ENCODE data around the gene ANKS3. TPM values are rescaled to one million over a fixed set of nuclear protein-coding genes. Genes with fewer than 3 reads are reported as not detected.

Gene ANKS3
- total RNA-seq, 2 donors from 2014 or later: 19.0 to 39.1 TPM

DNA sequence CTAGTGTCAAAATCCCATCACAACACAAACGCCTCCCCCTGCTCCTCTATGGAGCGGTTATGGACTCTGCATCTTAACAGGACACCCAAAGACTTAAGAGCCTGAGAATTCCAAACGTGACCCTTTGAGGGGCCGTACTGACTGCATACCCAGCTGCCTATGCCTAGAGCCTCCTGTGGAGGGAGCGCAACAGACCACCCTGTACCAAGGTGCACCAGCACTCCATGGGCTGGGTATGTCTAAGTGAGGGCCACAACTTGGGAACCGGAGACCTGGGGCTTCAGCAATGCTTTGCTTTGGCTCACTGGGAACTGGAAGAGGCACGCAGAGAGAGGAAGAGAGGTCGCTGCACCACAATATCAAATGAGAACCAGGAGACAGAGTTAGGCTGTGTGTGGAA lies 5.4 kb downstream of the ANKS3 start:
- peaks cover 4 to 6% of the 10 kb centered on the region in 2 donors for H3K4me1 Mint-ChIP-seq (ENCODE audit: low read depth in 2 of 2)
- no peaks in the 10 kb centered on the region for H3K9me3 Mint-ChIP-seq
- no peaks in the 10 kb centered on the region for H3K36me3 Mint-ChIP-seq
- ATAC-seq: no peak
- peak overlapping the region in 1 of 2 donors; percentile 51 for H3K27ac Mint-ChIP-seq
- H3K27me3 Mint-ChIP-seq: no peaks in the 10 kb centered on the region
- DNase-seq (ENCODE audit: low spot score): no peak
- H3K4me3 Mint-ChIP-seq: no peak overlapping the region

DNA sequence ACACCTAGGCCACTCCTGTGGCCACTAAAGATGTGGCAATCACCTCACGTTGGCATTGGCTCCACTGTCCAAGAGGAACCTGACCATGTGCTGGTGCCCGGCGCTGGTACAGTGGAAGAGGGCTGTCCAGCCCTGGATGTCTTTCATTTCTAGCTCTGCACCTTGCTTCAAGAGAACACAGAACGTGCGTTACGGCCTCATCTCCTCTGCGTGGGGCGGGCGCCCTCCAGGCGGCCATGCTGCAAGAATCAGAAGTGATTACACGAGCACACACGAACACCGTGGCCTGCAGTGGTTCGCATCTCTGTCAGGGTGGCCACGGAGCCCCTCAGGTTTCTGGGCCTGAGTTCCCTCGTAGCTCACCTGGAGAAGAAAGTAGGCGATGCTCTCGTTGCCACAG lies 7.5 kb downstream of the ANKS3 start:
- no peak for ATAC-seq
- no peak overlapping the region for H3K4me3 Mint-ChIP-seq

DNA sequence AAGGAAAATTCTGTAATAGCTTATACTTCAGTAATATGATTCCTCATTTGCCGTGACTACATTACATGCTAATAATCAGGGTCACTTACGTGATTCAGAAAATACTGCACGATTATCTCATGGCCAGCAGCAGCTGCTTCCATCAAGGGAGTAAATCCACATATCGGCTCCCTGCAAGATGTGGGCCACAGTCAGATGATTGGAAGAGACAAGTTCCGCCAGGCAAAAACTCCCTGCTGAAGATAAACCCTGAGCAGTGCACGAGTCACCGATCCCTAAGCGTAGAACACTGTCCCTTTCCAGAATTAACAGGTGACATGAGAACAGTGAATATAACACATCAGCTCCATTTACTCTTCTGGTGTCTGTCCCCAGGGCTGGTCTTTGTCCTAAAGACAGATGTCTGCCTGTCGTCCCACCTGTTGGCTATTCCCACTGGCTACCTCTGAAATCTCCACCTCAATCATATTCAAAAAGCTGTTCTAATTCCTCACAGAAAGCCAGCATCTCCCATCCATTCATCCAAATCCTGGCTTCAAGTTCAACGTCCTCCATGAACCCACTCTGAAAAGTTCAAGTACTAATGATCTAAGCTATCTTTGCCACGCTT lies 9.3 kb downstream of the ANKS3 start:
- H3K27me3 Mint-ChIP-seq: no peaks in the 10 kb centered on the region
- H3K9me3 Mint-ChIP-seq: no peaks in the 10 kb centered on the region
- no peak for ATAC-seq
- no peaks in the 10 kb centered on the region for H3K36me3 Mint-ChIP-seq
- no peak overlapping the region for H3K27ac Mint-ChIP-seq
- H3K4me1 Mint-ChIP-seq (ENCODE audit: low read depth in 2 of 2): peaks cover 0 to 2% of the 10 kb centered on the region in 2 donors
- no peak for DNase-seq (ENCODE audit: low spot score)
- no peak overlapping the region for H3K4me3 Mint-ChIP-seq

More for the DNA sequence above, 7.5 kb downstream of the ANKS3 start:
- Mint-ChIP-seq H3K27me3 (no peaks in the 10 kb centered on the region), H3K4me1 (ENCODE audit: low read depth in 2 of 2) (peaks cover 0 to 2% of the 10 kb centered on the region in 2 donors), H3K27ac (no peak overlapping the region), H3K36me3 (no peaks in the 10 kb centered on the region), H3K9me3 (no peaks in the 10 kb centered on the region)
- no peak for DNase-seq (ENCODE audit: low spot score)

DNA sequence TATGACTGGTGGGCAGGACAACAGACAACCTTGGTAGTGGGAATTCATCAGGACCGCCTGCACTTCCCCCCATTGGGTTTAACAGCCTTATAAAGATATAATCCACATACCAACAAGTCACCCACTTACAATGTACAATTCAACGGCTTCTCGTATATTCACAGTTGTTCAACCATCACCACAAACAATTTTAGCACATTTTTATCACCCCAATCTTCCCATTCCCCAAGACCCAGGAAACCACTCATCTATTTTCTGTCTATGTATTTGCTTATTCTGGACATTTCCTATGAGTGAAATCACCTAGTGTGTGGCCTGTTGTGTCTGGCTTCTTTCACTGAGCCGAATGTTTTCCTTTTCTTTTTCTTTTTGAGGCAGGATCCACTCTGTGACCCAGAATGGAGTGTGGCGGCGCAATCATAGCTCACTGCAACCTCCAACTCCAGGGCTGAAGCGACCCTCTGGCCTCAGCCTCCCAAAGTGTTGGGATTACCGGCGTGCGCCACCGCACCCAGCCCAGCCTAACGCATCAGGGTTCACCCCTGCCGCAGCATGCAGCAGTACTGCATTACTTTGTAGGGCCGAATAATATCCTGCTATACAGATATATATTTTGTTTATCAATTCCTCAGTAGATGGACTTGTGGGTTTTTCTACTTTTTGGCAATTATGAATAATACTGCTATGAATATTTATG lies 10.9 kb downstream of the ANKS3 start:
- Mint-ChIP-seq H3K27me3 (no peaks in the 10 kb centered on the region), H3K27ac (no peak overlapping the region), H3K4me3 (no peak overlapping the region), H3K36me3 (no peaks in the 10 kb centered on the region), H3K9me3 (no peaks in the 10 kb centered on the region), H3K4me1 (ENCODE audit: low read depth in 2 of 2) (peaks cover 0 to 2% of the 10 kb centered on the region in 2 donors)
- DNase-seq (ENCODE audit: low spot score): no peak
- no peak for ATAC-seq

DNA sequence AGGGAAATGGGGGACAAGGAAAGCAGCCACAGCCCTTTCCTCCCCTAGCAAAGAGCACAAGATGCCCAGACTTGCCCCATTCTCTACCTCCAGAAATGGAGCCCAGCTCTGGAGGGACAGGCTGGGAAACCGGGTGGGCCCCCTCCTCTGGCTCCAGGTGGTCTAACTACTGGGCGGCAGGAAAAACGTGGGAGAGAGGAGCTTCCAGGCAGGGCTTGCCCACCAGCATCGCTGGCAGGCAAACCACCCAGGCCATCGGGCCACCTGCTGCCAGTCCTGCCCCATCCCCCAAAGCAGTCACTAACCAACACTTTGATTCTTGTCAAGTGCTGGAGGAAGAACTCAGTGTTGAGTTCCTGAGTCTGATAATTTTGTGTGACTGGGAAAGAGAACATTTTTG lies 15.6 kb downstream of the ANKS3 start:
- ATAC-seq (no peak), DNase-seq (ENCODE audit: low spot score) (no peak)
- Mint-ChIP-seq H3K4me3 (no peak overlapping the region), H3K27ac (no peak overlapping the region), H3K27me3 (no peaks in the 10 kb centered on the region), H3K4me1 (ENCODE audit: low read depth in 2 of 2) (peaks cover 0 to 2% of the 10 kb centered on the region in 2 donors), H3K36me3 (no peaks in the 10 kb centered on the region), H3K9me3 (no peaks in the 10 kb centered on the region)

DNA sequence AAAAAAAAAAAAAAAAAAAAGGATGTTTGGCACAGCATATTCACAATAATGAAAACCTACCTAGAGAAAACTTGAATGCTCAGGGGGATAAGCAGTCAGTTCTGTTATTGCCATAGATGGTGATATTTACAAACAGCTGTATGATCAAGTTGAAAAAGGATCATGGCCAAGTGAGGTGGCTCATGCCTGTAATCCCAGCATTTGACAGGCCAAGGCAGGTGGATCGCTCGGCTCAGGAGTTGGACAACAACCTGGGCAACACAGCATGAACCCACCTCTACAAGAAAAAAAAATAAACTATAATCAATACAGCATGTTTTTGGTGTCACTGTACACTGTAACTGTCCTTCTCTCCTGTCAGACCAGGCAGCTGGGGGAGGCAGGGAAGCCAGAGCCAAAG lies 19.1 kb downstream of the ANKS3 start:
- Mint-ChIP-seq H3K36me3 (no peaks in the 10 kb centered on the region), H3K27me3 (no peaks in the 10 kb centered on the region), H3K4me3 (no peak overlapping the region), H3K9me3 (no peaks in the 10 kb centered on the region), H3K4me1 (ENCODE audit: low read depth in 2 of 2) (no peaks in the 10 kb centered on the region), H3K27ac (no peak overlapping the region)
- no peak for ATAC-seq
- no peak for DNase-seq (ENCODE audit: low spot score)

DNA sequence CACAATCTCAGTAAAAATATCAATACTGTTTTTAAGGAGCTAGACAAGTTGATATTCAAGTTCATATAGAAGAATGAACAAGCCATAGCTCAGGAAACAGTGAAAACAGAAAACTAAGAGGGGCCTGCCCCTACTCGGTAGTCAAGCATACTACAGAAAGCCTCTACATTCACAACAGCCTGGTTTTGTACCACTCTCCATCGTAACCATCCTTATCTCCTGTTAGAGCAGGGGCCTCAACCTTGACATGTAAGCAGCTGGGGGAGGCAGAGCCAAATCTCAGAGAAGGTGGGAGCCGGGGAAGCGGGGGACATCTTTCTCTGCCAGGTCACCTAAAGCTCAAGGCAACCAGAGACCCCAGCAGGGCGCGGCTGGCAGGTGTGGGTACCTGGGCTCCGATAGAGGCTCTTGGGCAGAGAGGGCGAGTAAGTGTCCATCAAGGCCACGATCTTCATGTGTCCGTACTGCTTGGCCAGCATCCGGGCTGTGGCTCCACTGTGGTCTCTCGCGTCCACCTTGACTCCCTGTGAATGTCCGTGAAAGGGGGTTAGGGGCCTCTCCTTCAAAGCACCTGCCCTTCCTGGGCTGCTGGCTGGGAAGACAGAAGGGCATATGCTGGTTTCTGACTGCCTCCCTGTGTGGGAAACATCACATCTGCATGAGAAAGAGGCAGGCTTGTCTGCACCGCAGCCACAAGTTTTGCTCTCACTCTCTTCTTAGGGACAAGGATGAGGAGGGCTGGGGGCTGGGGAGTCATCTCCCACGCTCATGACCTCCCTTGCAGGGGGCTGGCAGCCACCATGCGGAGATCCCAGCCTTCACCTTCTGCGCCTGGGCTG lies 20.2 kb downstream of the ANKS3 start:
- Mint-ChIP-seq H3K36me3 (no peaks in the 10 kb centered on the region), H3K4me3 (no peak overlapping the region), H3K27ac (no peak overlapping the region), H3K4me1 (ENCODE audit: low read depth in 2 of 2) (no peaks in the 10 kb centered on the region), H3K9me3 (no peaks in the 10 kb centered on the region), H3K27me3 (no peaks in the 10 kb centered on the region)
- DNase-seq (ENCODE audit: low spot score): no peak
- no peak for ATAC-seq

DNA sequence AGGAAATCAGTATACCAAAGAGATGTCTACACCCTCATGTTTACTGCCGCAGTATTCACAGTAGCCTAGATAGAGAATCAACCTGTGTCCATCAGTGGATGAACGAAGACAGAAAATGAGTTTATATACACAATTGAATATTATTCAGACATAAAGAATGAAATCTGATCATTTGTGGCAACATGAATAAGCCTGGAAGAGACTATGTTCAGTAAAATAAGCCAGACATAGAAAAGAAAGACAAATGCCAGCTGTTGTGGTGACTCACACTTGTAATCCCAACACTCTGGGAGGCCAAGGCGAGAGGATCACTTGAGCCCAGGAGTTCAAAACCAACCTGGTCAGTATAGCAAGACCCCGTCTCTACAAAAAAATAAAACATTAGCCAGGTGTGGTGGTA lies 24.6 kb downstream of the ANKS3 start:
- no peak for ATAC-seq
- no peaks in the 10 kb centered on the region for H3K27me3 Mint-ChIP-seq
- peaks cover 6% of the 10 kb centered on the region for H3K36me3 Mint-ChIP-seq
- H3K4me1 Mint-ChIP-seq (ENCODE audit: low read depth in 2 of 2): peaks cover 0 to 3% of the 10 kb centered on the region in 2 donors
- DNase-seq (ENCODE audit: low spot score): no peak
- H3K9me3 Mint-ChIP-seq: no peaks in the 10 kb centered on the region
- no peak overlapping the region for H3K4me3 Mint-ChIP-seq
- H3K27ac Mint-ChIP-seq: no peak overlapping the region

DNA sequence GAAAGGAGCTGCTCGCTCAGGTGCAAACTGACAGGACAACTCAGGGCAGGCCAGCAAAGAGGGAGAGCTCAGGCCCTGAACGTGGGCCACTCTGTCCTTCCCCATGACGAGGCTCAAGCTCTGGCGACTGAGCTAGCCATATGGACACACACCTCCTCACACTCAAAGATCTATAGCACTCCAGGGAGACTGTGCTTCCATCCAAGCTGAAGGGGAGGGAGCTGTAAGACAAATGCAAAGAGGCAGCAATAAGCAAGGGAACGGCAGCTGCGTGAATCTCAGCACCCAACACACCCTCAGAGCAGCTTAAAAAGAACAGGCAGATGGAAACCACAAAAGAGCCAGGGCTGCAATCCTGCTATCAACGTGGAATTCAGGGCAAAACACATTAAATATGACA lies 27.2 kb downstream of the ANKS3 start:
- H3K36me3 Mint-ChIP-seq: peaks cover 6% of the 10 kb centered on the region
- no peak overlapping the region for H3K4me3 Mint-ChIP-seq
- no peaks in the 10 kb centered on the region for H3K9me3 Mint-ChIP-seq
- no peaks in the 10 kb centered on the region for H3K27me3 Mint-ChIP-seq
- peak overlapping the region in 1 of 2 donors; percentile 28 for H3K27ac Mint-ChIP-seq
- H3K4me1 Mint-ChIP-seq (ENCODE audit: low read depth in 2 of 2): peaks cover 0 to 3% of the 10 kb centered on the region in 2 donors
- ATAC-seq (no peak), DNase-seq (ENCODE audit: low spot score) (no peak)

DNA sequence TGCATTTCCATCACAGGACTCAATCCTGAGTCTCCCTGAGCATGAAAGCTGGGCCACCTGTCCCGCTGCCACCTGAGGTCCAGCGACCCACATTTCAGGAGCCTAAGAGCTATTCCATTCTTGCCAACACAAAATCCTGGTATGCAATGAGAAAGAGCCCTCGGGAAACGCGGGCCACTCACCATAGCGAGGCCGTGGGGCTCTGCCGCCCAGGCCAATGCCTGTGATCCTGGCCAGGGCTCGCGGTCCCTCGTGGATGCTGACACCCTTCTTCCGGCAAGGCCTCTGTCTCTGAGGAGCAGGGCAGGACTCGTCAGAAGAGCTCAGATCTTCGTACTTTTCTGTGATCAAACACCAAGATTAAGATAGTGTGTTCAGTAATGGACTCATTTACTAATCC lies 29.2 kb downstream of the ANKS3 start:
- H3K4me1 Mint-ChIP-seq (ENCODE audit: low read depth in 2 of 2): peaks cover 0 to 3% of the 10 kb centered on the region in 2 donors
- no peak overlapping the region for H3K4me3 Mint-ChIP-seq
- no peak overlapping the region for H3K27ac Mint-ChIP-seq
- peaks cover 6% of the 10 kb centered on the region for H3K36me3 Mint-ChIP-seq
- no peak for ATAC-seq
- H3K27me3 Mint-ChIP-seq: no peaks in the 10 kb centered on the region
- peak; percentile 53 for DNase-seq (ENCODE audit: low spot score)
- H3K9me3 Mint-ChIP-seq: no peaks in the 10 kb centered on the region

DNA sequence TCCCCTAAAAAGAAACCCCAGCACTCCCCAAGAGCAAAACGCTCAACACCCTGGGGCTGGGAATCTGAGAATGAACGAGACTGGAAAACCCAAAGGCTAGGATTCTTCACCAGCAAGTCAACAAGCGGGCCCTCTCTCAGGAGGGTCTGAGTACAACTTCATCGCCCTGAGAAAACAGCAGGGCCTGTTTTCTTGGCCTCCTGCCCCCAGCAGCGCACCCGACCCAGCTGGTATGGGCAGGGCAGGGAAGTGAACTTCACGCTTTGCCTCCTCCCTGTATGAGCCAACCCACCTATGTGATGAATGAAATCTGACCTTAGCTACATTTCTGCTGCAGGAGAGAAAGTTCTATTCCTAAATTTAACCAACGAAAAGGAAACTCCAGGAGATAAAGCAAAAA lies 29.6 kb downstream of the ANKS3 start:
- no peak for DNase-seq (ENCODE audit: low spot score)
- H3K9me3 Mint-ChIP-seq: no peaks in the 10 kb centered on the region
- no peak overlapping the region for H3K27ac Mint-ChIP-seq

DNA sequence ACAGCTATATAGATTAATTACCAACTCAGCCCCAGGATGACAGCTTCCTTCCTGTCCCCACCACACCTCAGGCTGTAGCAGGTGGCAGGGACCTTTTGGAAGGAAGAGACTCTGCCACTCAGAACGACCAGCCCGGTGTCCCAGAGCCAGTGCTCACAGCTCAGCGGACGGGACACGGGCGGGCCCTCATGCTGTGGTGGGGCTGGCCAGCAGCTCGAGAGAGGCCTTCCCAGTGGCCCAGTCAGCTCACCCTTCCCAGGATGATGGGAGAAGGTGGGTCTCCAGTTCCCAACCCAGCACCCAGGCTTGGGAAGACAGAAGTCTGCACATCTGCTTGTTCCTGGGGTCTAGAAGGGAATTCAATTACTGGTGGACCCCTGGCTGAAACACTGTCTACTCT lies 30.2 kb downstream of the ANKS3 start:
- DNase-seq (ENCODE audit: low spot score) (no peak), ATAC-seq (no peak)
- Mint-ChIP-seq H3K27ac (no peak overlapping the region), H3K9me3 (no peaks in the 10 kb centered on the region), H3K4me3 (no peak overlapping the region), H3K27me3 (no peaks in the 10 kb centered on the region), H3K36me3 (peaks cover 11% of the 10 kb centered on the region), H3K4me1 (ENCODE audit: low read depth in 2 of 2) (peaks cover 0 to 3% of the 10 kb centered on the region in 2 donors)

More for the DNA sequence above, 29.6 kb downstream of the ANKS3 start:
- peaks cover 0 to 3% of the 10 kb centered on the region in 2 donors for H3K4me1 Mint-ChIP-seq (ENCODE audit: low read depth in 2 of 2)
- no peak overlapping the region for H3K4me3 Mint-ChIP-seq
- H3K27me3 Mint-ChIP-seq: no peaks in the 10 kb centered on the region
- ATAC-seq: no peak
- peaks cover 11% of the 10 kb centered on the region for H3K36me3 Mint-ChIP-seq

DNA sequence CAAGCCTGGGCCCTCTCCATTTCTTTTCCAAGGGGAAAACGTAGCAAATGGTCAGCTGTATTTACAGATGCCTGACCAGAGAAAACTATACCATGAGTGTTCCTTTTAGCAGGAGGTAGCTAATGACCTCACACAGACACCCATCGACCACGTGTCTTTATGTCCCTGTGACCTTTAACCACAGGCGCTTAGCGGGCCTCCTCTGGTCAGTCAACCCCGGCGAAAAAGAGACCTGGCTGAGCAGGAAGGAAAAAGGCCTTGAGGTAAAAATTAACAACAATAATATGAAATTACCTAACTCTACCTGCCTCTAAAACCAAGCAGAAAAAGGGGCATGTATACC lies 31.6 kb downstream of the ANKS3 start:
- ATAC-seq: no peak
- Mint-ChIP-seq H3K36me3 (peaks cover 11% of the 10 kb centered on the region), H3K27ac (no peak overlapping the region), H3K4me1 (ENCODE audit: low read depth in 2 of 2) (peaks cover 0 to 3% of the 10 kb centered on the region in 2 donors), H3K4me3 (no peak overlapping the region), H3K27me3 (no peaks in the 10 kb centered on the region), H3K9me3 (no peaks in the 10 kb centered on the region)
- no peak for DNase-seq (ENCODE audit: low spot score)

DNA sequence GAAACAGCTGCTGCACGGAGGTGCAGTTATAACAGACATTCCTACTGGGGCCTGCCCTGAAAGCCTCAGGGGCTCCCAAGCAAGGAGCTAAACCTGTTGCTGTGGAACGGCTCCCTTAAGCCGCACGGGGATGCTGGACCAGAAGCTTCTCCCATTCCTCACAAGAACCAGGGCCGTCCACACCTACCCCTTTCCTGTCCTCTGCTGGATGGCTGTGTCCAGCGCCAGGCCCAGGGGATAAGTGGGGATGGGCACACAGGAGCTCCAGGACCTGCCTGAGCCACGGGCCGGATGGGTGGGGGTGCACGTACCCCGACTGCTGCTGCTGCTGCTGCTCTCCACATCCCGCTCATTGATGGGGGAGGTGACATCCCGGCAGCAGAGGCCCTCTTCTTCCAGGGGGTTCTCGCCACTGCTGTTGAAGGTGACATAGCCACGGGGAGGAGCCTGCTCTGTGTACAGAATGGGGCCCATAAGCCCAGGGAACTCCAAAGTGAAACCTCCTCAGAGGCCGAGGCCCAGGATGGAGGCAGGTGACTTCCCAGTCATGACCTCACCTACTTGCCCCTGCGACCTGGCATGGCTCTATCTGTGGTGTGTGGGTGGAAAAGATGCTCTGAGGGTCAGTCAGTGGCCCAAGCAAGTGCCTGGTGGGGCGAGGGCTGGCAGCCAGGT lies 32.1 kb downstream of the ANKS3 start:
- peaks cover 0 to 3% of the 10 kb centered on the region in 2 donors for H3K4me1 Mint-ChIP-seq (ENCODE audit: low read depth in 2 of 2)
- no peaks in the 10 kb centered on the region for H3K27me3 Mint-ChIP-seq
- no peak overlapping the region for H3K27ac Mint-ChIP-seq
- ATAC-seq (no peak), DNase-seq (ENCODE audit: low spot score) (peak; percentile 35)
- H3K36me3 Mint-ChIP-seq: peaks cover 10% of the 10 kb centered on the region
- H3K4me3 Mint-ChIP-seq: no peak overlapping the region
- H3K9me3 Mint-ChIP-seq: no peaks in the 10 kb centered on the region
